ENCODE measurements around the gene SLC10A7.

Gene SLC10A7

DNA sequence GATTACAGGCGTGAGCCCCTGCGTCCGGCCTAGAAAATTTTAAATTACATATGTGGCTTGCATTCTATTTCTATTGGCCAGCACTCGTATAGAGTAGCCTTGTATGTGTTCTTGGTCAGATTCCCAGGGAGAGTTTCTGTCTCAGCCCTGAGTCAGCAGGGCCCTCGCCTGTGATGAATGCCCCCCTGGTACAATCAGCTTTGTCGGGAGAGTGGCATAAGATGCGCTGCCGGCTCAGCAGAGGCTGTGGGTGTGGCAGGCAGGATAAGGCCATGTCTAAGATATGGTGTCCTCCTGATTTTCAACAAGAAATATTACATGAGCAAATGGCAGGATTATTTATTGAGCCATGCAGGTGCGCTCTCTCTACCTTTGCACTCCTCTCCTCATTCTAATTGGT lies 309.0 kb downstream of the SLC10A7 start:
- H3K4me3 Mint-ChIP-seq: no peak overlapping the region
- H3K36me3 Mint-ChIP-seq (ENCODE audit: low read depth): no peaks in the 10 kb centered on the region
- no peaks in the 10 kb centered on the region for H3K9me3 Mint-ChIP-seq
- H3K27me3 Mint-ChIP-seq (ENCODE audit: low read depth): no peaks in the 10 kb centered on the region
- no peaks in the 10 kb centered on the region for H3K4me1 Mint-ChIP-seq
- TF ChIP-seq, protein P1, sequence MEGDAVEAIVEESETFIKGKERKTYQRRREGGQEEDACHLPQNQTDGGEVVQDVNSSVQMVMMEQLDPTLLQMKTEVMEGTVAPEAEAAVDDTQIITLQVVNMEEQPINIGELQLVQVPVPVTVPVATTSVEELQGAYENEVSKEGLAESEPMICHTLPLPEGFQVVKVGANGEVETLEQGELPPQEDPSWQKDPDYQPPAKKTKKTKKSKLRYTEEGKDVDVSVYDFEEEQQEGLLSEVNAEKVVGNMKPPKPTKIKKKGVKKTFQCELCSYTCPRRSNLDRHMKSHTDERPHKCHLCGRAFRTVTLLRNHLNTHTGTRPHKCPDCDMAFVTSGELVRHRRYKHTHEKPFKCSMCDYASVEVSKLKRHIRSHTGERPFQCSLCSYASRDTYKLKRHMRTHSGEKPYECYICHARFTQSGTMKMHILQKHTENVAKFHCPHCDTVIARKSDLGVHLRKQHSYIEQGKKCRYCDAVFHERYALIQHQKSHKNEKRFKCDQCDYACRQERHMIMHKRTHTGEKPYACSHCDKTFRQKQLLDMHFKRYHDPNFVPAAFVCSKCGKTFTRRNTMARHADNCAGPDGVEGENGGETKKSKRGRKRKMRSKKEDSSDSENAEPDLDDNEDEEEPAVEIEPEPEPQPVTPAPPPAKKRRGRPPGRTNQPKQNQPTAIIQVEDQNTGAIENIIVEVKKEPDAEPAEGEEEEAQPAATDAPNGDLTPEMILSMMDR (IDR thresholded peaks at IDR 0.05; ENCODE audit: unreplicated experiment in 3 of 3): no peak
- H3K27ac Mint-ChIP-seq: no peak overlapping the region

GRCh38 chr4:146211440-146211839 lies 310.3 kb downstream of the SLC10A7 start:
- TF ChIP-seq, protein P1 (IDR thresholded peaks at IDR 0.05; ENCODE audit: unreplicated experiment in 3 of 3): no peak
- H3K4me3 Mint-ChIP-seq: no peak overlapping the region

GRCh38 chr4:146210890-146211289 lies 310.9 kb downstream of the SLC10A7 start:
- no peaks in the 10 kb centered on the region for H3K9me3 Mint-ChIP-seq
- H3K27ac Mint-ChIP-seq: no peak overlapping the region
- no peaks in the 10 kb centered on the region for H3K4me1 Mint-ChIP-seq
- H3K27me3 Mint-ChIP-seq (ENCODE audit: low read depth): no peaks in the 10 kb centered on the region
- H3K36me3 Mint-ChIP-seq (ENCODE audit: low read depth): no peaks in the 10 kb centered on the region
- H3K4me3 Mint-ChIP-seq: no peak overlapping the region
- TF ChIP-seq, protein P1 (IDR thresholded peaks at IDR 0.05; ENCODE audit: unreplicated experiment in 3 of 3): no peak

More at GRCh38 chr4:146211440-146211839, 310.3 kb downstream of the SLC10A7 start:
- Mint-ChIP-seq H3K4me1 (no peaks in the 10 kb centered on the region), H3K9me3 (no peaks in the 10 kb centered on the region), H3K27ac (no peak overlapping the region), H3K27me3 (ENCODE audit: low read depth) (no peaks in the 10 kb centered on the region), H3K36me3 (ENCODE audit: low read depth) (no peaks in the 10 kb centered on the region)

DNA sequence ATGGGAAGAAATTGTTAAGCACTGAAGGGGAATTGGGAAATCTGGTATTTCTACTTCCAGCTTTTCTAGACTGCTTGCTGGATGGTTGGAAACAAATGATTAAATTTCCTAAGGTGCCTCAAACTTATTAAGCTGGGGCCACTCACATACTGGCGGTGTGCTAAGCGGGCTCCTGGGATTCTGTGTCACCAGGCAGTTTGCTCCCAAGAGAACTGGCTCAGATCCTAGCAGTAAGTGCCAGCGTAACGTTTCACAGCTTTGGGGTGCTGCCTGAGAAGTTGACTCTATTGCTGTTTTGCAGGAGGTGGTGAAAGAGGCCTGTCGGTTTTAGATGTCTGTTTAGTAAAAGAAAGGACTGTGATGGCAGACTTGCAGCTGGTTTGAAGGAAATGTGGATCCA lies 314.3 kb downstream of the SLC10A7 start:
- H3K9me3 Mint-ChIP-seq: no peaks in the 10 kb centered on the region
- TF ChIP-seq, protein P1 (IDR thresholded peaks at IDR 0.05; ENCODE audit: unreplicated experiment in 3 of 3): no peak
- no peak overlapping the region for H3K27ac Mint-ChIP-seq
- no peak overlapping the region for H3K4me3 Mint-ChIP-seq
- no peaks in the 10 kb centered on the region for H3K27me3 Mint-ChIP-seq (ENCODE audit: low read depth)
- peaks cover 3% of the 10 kb centered on the region for H3K36me3 Mint-ChIP-seq (ENCODE audit: low read depth)
- no peaks in the 10 kb centered on the region for H3K4me1 Mint-ChIP-seq

Measured in nephron (organoid).